Measurements from ENCODE around the gene GIGYF2. TPM values are rescaled to one million over a fixed set of nuclear protein-coding genes. Genes with fewer than 3 reads are reported as not detected.

The GIGYF2 gene
- total and polyA plus RNA-seq, 2 of the 13 experiments (the other 11 are each of a cell fraction or from before 2014, with no cell fraction given), result 44.9 to 73.5 TPM

DNA sequence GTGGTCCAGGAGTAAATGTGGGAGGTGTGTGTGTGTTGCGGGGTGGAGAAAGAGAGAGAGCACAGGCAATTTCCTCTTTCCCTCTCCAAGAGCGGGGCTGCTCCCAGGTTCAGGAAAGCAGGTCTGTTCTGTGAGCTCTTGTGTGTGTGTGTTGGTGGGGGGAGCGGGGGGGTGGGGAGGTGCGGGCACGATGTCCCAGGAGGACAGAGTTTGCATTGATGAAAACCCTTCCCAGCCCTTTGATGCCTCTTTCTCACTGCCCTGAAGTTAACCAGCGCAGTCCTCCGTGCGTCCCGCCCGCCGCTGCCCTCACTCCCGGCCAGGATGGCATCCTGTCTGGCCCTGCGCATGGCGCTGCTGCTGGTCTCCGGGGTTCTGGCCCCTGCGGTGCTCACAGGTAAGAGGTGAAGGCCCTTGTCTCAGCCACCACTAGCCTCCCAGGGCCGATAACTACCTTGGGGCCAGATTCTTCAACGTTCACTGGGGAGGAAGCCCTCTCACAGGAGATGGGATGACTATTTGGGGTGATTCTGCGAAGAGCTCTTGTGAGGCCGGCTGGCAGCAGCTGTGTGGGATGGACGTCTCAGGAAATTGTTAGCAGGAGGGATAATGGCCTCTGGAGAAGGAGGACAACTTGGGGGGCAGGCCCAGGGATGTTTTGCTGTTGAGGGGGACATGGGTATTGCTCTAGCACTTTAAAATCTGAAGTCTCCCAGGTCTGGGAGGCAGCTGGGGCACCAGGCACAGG lies 173.1 kb downstream of the GIGYF2 start, which contains the start of gene SNORC (continued):
- TF ChIP-seq GATA4 (IDR thresholded peaks at IDR 0.05; ENCODE audit: borderline replicate concordance, low read depth), result no peak
- 0 out of 2 replicates have a peak, but pooled peaks have one; percentile 8 for TF ChIP-seq PITX1 (CRISPR knock-in tag; IDR thresholded peaks at IDR 0.05)
- TF ChIP-seq SMAD9 (CRISPR knock-in tag; IDR thresholded peaks at IDR 0.05), result no peak
- no peak for TF ChIP-seq ZNF703 (CRISPR knock-in tag; IDR thresholded peaks at IDR 0.05; ENCODE audit: borderline replicate concordance)
- TF ChIP-seq ZNF138 (CRISPR knock-in tag; IDR thresholded peaks at IDR 0.05; ENCODE audit: low read depth), result no peak
- no peak for TF ChIP-seq ZSCAN22 (CRISPR knock-in tag; IDR thresholded peaks at IDR 0.05)
- no peak for TF ChIP-seq ZNF790 (CRISPR knock-in tag; IDR thresholded peaks at IDR 0.05; ENCODE audit: borderline replicate concordance)
- TF ChIP-seq, protein P1, sequence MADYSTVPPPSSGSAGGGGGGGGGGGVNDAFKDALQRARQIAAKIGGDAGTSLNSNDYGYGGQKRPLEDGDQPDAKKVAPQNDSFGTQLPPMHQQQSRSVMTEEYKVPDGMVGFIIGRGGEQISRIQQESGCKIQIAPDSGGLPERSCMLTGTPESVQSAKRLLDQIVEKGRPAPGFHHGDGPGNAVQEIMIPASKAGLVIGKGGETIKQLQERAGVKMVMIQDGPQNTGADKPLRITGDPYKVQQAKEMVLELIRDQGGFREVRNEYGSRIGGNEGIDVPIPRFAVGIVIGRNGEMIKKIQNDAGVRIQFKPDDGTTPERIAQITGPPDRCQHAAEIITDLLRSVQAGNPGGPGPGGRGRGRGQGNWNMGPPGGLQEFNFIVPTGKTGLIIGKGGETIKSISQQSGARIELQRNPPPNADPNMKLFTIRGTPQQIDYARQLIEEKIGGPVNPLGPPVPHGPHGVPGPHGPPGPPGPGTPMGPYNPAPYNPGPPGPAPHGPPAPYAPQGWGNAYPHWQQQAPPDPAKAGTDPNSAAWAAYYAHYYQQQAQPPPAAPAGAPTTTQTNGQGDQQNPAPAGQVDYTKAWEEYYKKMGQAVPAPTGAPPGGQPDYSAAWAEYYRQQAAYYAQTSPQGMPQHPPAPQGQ (CRISPR knock-in tag; IDR thresholded peaks at IDR 0.05; ENCODE audit: borderline replicate concordance), result no peak
- TF ChIP-seq, protein P2, sequence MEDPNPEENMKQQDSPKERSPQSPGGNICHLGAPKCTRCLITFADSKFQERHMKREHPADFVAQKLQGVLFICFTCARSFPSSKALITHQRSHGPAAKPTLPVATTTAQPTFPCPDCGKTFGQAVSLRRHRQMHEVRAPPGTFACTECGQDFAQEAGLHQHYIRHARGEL (CRISPR knock-in tag; IDR thresholded peaks at IDR 0.05), result no peak
- no peak for TF ChIP-seq RARG (CRISPR knock-in tag; IDR thresholded peaks at IDR 0.05; ENCODE audit: low read depth)
- no peak for TF ChIP-seq FOXM1 (CRISPR knock-in tag; IDR thresholded peaks at IDR 0.05)
- TF ChIP-seq, protein P3, sequence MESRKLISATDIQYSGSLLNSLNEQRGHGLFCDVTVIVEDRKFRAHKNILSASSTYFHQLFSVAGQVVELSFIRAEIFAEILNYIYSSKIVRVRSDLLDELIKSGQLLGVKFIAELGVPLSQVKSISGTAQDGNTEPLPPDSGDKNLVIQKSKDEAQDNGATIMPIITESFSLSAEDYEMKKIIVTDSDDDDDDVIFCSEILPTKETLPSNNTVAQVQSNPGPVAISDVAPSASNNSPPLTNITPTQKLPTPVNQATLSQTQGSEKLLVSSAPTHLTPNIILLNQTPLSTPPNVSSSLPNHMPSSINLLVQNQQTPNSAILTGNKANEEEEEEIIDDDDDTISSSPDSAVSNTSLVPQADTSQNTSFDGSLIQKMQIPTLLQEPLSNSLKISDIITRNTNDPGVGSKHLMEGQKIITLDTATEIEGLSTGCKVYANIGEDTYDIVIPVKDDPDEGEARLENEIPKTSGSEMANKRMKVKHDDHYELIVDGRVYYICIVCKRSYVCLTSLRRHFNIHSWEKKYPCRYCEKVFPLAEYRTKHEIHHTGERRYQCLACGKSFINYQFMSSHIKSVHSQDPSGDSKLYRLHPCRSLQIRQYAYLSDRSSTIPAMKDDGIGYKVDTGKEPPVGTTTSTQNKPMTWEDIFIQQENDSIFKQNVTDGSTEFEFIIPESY (CRISPR knock-in tag; IDR thresholded peaks at IDR 0.05), result peak; percentile 16; the same call in 1 of the 2 replicates
- TF ChIP-seq ZNF766 (CRISPR knock-in tag; IDR thresholded peaks at IDR 0.05; ENCODE audit: borderline replicate concordance), result no peak
- TF ChIP-seq PHF21A (CRISPR knock-in tag; IDR thresholded peaks at IDR 0.05), result 0 out of 2 replicates have a peak, but pooled peaks have one; percentile 23
- TF ChIP-seq ZNF333 (CRISPR knock-in tag; IDR thresholded peaks at IDR 0.05; ENCODE audit: borderline replicate concordance), result no peak
- TF ChIP-seq, protein P4, sequence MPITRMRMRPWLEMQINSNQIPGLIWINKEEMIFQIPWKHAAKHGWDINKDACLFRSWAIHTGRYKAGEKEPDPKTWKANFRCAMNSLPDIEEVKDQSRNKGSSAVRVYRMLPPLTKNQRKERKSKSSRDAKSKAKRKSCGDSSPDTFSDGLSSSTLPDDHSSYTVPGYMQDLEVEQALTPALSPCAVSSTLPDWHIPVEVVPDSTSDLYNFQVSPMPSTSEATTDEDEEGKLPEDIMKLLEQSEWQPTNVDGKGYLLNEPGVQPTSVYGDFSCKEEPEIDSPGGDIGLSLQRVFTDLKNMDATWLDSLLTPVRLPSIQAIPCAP (CRISPR knock-in tag; IDR thresholded peaks at IDR 0.05; ENCODE audit: low read depth), result no peak
- no peak for TF ChIP-seq TBL1XR1 (IDR thresholded peaks at IDR 0.05; ENCODE audit: borderline replicate concordance, low read length, partially characterized antibody)
- TF ChIP-seq, protein P5, sequence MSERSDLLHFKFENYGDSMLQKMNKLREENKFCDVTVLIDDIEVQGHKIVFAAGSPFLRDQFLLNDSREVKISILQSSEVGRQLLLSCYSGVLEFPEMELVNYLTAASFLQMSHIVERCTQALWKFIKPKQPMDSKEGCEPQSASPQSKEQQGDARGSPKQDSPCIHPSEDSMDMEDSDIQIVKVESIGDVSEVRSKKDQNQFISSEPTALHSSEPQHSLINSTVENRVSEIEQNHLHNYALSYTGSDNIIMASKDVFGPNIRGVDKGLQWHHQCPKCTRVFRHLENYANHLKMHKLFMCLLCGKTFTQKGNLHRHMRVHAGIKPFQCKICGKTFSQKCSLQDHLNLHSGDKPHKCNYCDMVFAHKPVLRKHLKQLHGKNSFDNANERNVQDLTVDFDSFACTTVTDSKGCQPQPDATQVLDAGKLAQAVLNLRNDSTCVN (CRISPR knock-in tag; IDR thresholded peaks at IDR 0.05; ENCODE audit: borderline replicate concordance), result no peak
- peak; percentile 13; the same call in 1 of the 2 replicates for TF ChIP-seq ZNF772 (CRISPR knock-in tag; IDR thresholded peaks at IDR 0.05)
- TF ChIP-seq ZNF747 (CRISPR knock-in tag; IDR thresholded peaks at IDR 0.05; ENCODE audit: borderline replicate concordance), result peak; percentile 21; the same call in 1 of the 2 replicates
- no peak for TF ChIP-seq ZNF143 (CRISPR knock-in tag; IDR thresholded peaks at IDR 0.05)
- TF ChIP-seq TEAD3 (CRISPR knock-in tag; optimal IDR thresholded peaks at IDR 0.05; ENCODE audit: borderline replicate concordance), result no peak
- TF ChIP-seq ZNF841 (CRISPR knock-in tag; IDR thresholded peaks at IDR 0.05; ENCODE audit: borderline replicate concordance), result no peak
- TF ChIP-seq ZNF7 (CRISPR knock-in tag; IDR thresholded peaks at IDR 0.05), result no peak
